HFFc6 (cell line): ENCODE results near the gene LMBRD2. TPM values are rescaled to one million over a fixed set of nuclear protein-coding genes. Genes with fewer than 3 reads are reported as not detected.
A peak's percentile ranks its signal among the peaks of the same experiment; 100 is the strongest.

ENCODE experiments used
- DNase-seq: peaks from one replicate; pipeline ENCODE4 v3.0.0-alpha.2; 2018
- H3K27ac Mint-ChIP-seq: 2 replicates; pipeline ENCODE4 v1.8.0; 2020; ENCODE audit warnings: mild to moderate bottlenecking, mixed read lengths
- H3K27me3 Mint-ChIP-seq: 2 replicates; pipeline ENCODE4 v1.8.0; 2021; ENCODE audit warnings: mild to moderate bottlenecking, moderate library complexity, mixed read lengths; ENCODE audit not compliant: insufficient read depth
- H3K36me3 Mint-ChIP-seq: 2 replicates; pipeline ENCODE4 v1.8.0; 2021; ENCODE audit warnings: low read depth, mixed read lengths
- H3K4me1 Mint-ChIP-seq: 2 replicates; pipeline ENCODE4 v1.8.0; 2020; ENCODE audit warnings: low read depth, mixed read lengths
- H3K4me3 Mint-ChIP-seq: 2 replicates; pipeline ENCODE4 v1.8.0; 2020; ENCODE audit warnings: mild to moderate bottlenecking, moderate library complexity, mixed read lengths
- H3K9me3 Mint-ChIP-seq: 2 replicates; pipeline ENCODE4 v1.8.0; 2020; ENCODE audit warnings: mild to moderate bottlenecking, mixed read lengths
- total RNA-seq, 6 experiments: library from RNA; stranded (reverse); fragmentation: NEBNext Ultra II Directional; extraction: Animal tissue kit (Norgen Biotek cat#: 25700); gene quantifications; 2 replicates in 1 of 6; 3 replicates in 5 of 6; pipeline ENCODE4 v1.2.3, GENCODE V29; 2021
- TF ChIP-seq, protein P1 (sequence below): fragments of 200-600 bp; sonication (generic); IDR thresholded peaks from 2 replicates; pipeline ENCODE4 v1.5.0; 2021; ENCODE audit warnings: antibody characterized with exemption, mild to moderate bottlenecking

LMBRD2 gene
- total RNA-seq, 6 experiments from 2014 or later: 9.7 to 15.7 (median 12.7) TPM

DNA sequence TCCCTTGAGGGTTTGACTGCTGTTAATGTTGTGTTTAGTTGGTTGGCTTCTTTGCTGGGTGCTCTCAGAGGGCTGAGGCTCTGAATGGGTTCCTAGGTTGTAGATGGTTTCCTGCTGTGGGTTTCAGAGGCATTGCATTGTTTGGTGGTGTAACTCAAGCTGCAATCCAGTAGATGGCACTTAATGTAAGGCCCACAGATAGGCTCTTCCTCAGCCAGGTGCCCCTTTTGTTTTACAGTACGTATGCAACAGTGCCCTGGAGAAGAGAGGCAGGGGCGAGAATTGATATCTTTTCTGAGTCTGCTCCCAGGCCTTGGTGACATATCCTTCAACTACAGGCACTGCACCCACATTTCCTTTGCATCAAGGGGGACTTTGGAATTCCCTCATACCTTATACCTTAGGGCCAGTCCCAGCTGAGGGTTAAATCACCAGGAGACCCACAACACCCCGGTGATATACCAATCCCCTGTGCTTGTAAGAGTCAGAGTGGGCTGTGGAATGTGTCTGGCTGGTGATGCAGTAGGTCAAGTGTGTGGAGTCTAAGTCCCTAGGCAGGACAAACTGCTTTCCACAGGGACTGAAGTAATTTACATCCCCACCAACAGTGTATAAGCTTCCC is 78.0 kb downstream of the LMBRD2 start:
- no peak for DNase-seq
- Mint-ChIP-seq H3K27ac (no peak overlapping the region), H3K4me1 (peaks cover 8% of the 10 kb centered on the region), H3K9me3 (no peaks in the 10 kb centered on the region), H3K27me3 (peaks cover 20% of the 10 kb centered on the region), H3K36me3 (no peaks in the 10 kb centered on the region), H3K4me3 (no peak overlapping the region)
- TF ChIP-seq, protein P1, sequence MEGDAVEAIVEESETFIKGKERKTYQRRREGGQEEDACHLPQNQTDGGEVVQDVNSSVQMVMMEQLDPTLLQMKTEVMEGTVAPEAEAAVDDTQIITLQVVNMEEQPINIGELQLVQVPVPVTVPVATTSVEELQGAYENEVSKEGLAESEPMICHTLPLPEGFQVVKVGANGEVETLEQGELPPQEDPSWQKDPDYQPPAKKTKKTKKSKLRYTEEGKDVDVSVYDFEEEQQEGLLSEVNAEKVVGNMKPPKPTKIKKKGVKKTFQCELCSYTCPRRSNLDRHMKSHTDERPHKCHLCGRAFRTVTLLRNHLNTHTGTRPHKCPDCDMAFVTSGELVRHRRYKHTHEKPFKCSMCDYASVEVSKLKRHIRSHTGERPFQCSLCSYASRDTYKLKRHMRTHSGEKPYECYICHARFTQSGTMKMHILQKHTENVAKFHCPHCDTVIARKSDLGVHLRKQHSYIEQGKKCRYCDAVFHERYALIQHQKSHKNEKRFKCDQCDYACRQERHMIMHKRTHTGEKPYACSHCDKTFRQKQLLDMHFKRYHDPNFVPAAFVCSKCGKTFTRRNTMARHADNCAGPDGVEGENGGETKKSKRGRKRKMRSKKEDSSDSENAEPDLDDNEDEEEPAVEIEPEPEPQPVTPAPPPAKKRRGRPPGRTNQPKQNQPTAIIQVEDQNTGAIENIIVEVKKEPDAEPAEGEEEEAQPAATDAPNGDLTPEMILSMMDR: peak; percentile 28; the same call in 1 of the 2 replicates

DNA sequence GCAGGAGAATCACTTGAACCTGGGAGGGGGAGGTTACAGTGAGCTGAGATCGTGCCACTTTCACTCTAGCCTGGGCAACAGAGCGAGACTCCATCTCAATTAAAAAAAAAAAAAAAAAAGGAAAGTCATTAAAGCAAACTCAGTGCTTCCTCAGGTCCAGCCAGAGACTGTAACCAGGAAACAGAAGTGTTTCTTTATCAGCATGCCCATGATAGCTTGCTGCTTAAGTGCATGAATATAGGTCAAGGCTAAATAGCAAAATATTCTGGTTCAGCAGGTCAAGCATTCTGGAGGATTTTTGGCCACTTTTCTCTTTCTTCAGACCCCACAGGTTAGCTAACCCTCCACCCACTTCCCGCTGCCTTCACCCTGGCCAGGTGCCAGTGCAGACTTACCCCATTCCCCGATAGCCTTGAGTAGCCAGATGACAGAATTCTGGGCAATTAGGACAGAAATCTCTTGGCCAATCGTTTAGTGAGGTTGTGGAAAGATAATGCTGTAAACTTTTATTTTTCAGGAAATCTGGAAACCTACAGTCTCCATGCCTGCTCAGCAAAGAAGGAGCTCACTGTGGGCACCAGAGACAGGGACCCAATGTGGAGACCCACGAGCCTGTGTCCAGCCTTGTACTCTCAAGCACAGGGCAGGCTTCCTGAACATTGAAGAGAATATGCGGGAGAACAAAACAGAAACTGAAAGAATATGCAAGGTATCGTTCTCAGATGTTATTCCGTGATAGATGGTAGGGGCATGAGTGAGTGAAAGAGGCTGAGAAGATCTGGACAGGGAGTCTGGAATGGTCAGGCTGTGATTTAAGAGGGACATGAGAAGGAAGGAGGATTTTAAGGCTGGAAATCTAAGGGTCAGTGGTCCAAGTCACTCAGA is 80.8 kb downstream of the LMBRD2 start:
- Mint-ChIP-seq H3K27ac (no peak overlapping the region; the same call in 1 of the 2 replicates), H3K4me1 (peaks cover 8% of the 10 kb centered on the region), H3K4me3 (peak overlapping the region; percentile 80), H3K27me3 (peaks cover 15% of the 10 kb centered on the region), H3K36me3 (no peaks in the 10 kb centered on the region), H3K9me3 (no peaks in the 10 kb centered on the region)
- TF ChIP-seq, protein P1: no peak
- no peak for DNase-seq

DNA sequence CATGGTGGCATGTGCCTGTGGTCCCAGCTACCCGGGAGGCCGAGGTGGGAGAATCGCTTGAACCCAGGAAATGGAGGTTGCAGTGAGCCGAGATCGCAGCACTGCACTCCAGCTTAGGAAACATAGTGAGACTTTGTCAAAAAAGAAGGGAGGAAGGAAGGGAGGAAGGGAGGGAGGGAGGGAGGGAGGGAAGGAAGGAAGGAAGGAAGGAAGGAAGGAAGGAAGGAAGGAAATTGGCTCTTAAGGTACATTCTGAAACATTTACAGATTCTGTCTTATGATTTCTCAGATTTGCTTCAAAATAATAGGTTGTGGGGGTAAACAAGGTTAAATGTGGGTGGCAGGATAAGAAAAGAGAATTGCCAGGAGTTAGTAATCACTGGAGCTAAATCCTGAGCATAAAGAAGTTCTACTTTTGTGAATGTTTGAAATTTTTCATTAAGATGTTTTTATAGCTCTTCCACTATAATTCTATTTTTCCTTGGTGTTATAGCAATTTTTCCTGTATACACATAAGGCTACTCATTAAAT is 82.9 kb downstream of the LMBRD2 start:
- Mint-ChIP-seq H3K36me3 (no peaks in the 10 kb centered on the region), H3K27ac (no peak overlapping the region), H3K4me1 (peaks cover 8% of the 10 kb centered on the region), H3K9me3 (no peaks in the 10 kb centered on the region), H3K4me3 (no peak overlapping the region), H3K27me3 (peaks cover 19% of the 10 kb centered on the region)
- DNase-seq: no peak
- TF ChIP-seq, protein P1: no peak

- Mint-ChIP-seq H3K27me3 (peaks cover 19% of the 10 kb centered on the region), H3K9me3 (no peaks in the 10 kb centered on the region), H3K27ac (no peak within 1 kb of the TSS), H3K4me1 (peaks cover 8% of the 10 kb centered on the region), H3K4me3 (no peak within 1 kb of the TSS), H3K36me3 (no peaks in the 10 kb centered on the region)
- TF ChIP-seq, protein P1: no peak
- DNase-seq: no peak
Measured at GRCh38 chr5:36066540-36067210, 85.0 kb downstream of the LMBRD2 start, which contains the start of gene UGT3A2. UGT3A2 (minus strand) TSS chr5:36066882; CDS start chr5:36066789, 93 bp downstream.

GRCh38 chr5:36066001-36066539 is 85.6 kb downstream of the LMBRD2 start:
- Mint-ChIP-seq H3K27ac (no peak overlapping the region), H3K4me3 (no peak overlapping the region), H3K9me3 (no peaks in the 10 kb centered on the region), H3K36me3 (no peaks in the 10 kb centered on the region), H3K27me3 (peaks cover 13% of the 10 kb centered on the region), H3K4me1 (peaks cover 3% of the 10 kb centered on the region)
- DNase-seq: no peak
- TF ChIP-seq, protein P1: no peak
